ENCODE measurements around the gene XG.

GRCh38 chrX:2829469-2830246, 77.8 kb downstream of the XG start:
- TF ChIP-seq CTCF (conservative IDR thresholded peaks at IDR 0.05) (no peak), EZH2 (IDR thresholded peaks at IDR 0.05; ENCODE audit: low read depth) (no peak)

Data from PC-9 (cell line).